GM11168 (cell line): ENCODE measurements around the gene FMNL3.
"Not testable (repeated sequence)": the region's sequence is repeated elsewhere in the genome, so short reads cannot be mapped to it uniquely, and the experiment has no call there.

Experiments used
- in situ Hi-C: fragments of 300-500 bp; cut with MboI; formaldehyde crosslinking; loops from one replicate; pipeline ENCODE4 v1.12.0; 2022; ENCODE audit warnings: low sequenced_read_pairs; ENCODE audit not compliant: unreplicated experiment

Gene FMNL3

GRCh38 chr12:49707128-49707811 lies at the start of gene FMNL3:
Gene FMNL3, minus strand, starts transcription at chr12:49707405. Its CDS starts 225 bp downstream, at chr12:49707180.
- in situ Hi-C loops, result loop anchor here (5.0 kb wide), 1 partner anchor 65 kb away; no protein-coding TSS in a partner anchor

GRCh38 chr12:49750996-49751393 lies 43.8 kb upstream of the FMNL3 start:
- in situ Hi-C loops, result no loop called here

- in situ Hi-C loops, result no loop called here
These were observed 43.1 kb upstream of the FMNL3 start for GRCh38 chr12:49750027-49750995.

GRCh38 chr12:49748800-49749199 lies 41.6 kb upstream of the FMNL3 start:
- in situ Hi-C loops, result no loop called here

- in situ Hi-C loops, result no loop called here
These were observed 41.1 kb upstream of the FMNL3 start for GRCh38 chr12:49748306-49748705.

- in situ Hi-C loops, result no loop called here
These were observed 37.2 kb upstream of the FMNL3 start for GRCh38 chr12:49744363-49744885.

- in situ Hi-C loops, result no loop called here
These were observed 34.8 kb upstream of the FMNL3 start for GRCh38 chr12:49741882-49742620.

- in situ Hi-C loops, result no loop called here
These were observed 34.0 kb upstream of the FMNL3 start, which contains the start of gene TMBIM6 for GRCh38 chr12:49740930-49741881. Gene TMBIM6, plus strand, starts transcription at chr12:49741557. Its CDS starts 10,937 bp downstream, at chr12:49752494.

- in situ Hi-C loops, result not testable (repeated sequence)
These were observed 33.1 kb upstream of the FMNL3 start for GRCh38 chr12:49740277-49740676.

GRCh38 chr12:49738721-49739120 lies 31.5 kb upstream of the FMNL3 start:
- in situ Hi-C loops, result not testable (repeated sequence)

GRCh38 chr12:49734900-49735299 lies 27.7 kb upstream of the FMNL3 start:
- in situ Hi-C loops, result not testable (repeated sequence)

- in situ Hi-C loops, result no loop called here
These were observed 26.2 kb upstream of the FMNL3 start for GRCh38 chr12:49733219-49734017.

GRCh38 chr12:49730568-49731101 lies 23.4 kb upstream of the FMNL3 start:
- in situ Hi-C loops, result no loop called here

GRCh38 chr12:49730050-49730449 lies 22.8 kb upstream of the FMNL3 start:
- in situ Hi-C loops, result no loop called here

GRCh38 chr12:49728446-49728845 lies 21.2 kb upstream of the FMNL3 start:
- in situ Hi-C loops, result no loop called here

- in situ Hi-C loops, result not testable (repeated sequence)
These were observed 14.2 kb upstream of the FMNL3 start for GRCh38 chr12:49721355-49721754.

- in situ Hi-C loops, result no loop called here
These were observed 13.0 kb upstream of the FMNL3 start for GRCh38 chr12:49720214-49720613.

- in situ Hi-C loops, result not testable (repeated sequence)
These were observed 10.6 kb upstream of the FMNL3 start for GRCh38 chr12:49717800-49718199.
